ENCODE data around the gene RLBP1.

RLBP1 gene

DNA sequence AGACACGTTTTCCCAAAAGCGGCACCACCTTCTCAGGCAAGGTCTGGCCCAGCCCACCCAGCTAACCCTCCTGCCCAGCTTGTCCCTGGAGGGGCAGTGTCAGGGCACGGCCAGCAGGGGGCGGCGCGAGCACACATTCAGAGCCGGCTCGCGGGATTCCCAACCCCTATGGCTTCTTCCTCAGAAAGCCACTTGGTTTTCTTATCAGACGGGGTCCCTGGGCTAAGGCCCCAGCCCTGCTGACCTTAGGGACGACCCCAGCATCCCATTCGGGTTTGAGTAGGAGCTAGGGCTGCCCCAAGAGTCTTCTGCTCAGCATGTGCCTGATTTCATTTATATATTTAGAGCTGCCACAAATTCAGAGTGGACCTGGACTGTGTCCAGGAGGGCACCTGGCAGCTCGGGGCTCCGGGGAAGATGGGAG is 14.5 kb downstream of the RLBP1 start:
- peak; percentile 70 for DNase-seq (ENCODE audit: low spot score)

DNA sequence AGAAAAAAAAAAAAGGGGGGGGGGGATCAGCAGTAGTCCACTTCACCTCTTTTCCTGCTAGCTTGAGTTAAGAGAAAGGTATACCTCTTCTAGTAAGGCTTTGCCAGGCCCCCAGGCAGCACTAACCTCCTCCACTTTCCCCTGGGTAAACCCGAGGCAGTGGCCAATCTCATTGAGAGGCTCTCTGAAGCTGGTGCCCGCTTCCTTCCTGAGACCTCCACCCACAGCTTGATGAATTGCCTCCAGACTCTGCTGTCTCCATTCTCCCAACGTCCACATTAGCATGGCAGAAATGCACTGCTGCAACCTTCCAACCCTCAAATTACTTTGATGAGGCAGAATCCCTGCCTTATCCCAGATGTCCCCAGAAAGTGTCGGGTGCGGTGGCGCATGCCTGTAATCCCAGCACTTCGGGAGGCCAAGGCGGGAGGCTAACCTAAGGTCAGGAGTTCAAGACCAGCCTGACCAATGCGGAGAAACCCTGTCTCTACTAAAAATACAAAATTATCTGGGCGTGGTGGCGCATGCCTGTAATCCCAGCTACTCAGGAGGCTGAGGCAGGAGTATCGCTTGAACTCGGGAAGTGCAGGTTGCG is 15.3 kb downstream of the RLBP1 start:
- DNase-seq (ENCODE audit: low spot score): no peak

DNA sequence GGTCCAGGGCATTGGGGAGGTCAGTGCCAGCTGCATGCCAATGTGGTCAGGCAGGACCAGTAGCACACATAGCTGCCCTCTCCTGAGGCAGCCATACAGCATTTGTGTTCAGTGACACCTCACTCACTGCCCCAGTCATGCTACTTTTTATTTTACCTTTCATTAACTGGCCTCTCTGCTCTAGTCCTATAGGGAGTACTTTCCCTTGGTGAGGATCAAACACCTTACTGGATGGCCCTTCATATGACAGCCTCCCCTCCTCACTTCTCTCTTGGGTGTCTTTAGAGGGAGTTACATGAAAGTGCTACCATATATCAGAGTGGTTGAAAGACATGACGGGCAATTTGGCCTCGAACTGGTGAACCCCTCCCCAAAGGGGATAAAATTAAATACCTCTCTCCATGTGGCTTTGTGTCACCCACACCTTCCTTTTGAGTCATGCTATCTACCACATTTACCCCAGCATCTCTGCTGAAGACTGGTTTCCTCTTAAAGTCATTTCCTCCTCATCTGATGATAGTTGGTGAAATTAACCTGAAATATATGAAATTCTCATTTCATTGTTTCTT is 17.6 kb downstream of the RLBP1 start:
- peak; percentile 39 for DNase-seq (ENCODE audit: low spot score)

DNA sequence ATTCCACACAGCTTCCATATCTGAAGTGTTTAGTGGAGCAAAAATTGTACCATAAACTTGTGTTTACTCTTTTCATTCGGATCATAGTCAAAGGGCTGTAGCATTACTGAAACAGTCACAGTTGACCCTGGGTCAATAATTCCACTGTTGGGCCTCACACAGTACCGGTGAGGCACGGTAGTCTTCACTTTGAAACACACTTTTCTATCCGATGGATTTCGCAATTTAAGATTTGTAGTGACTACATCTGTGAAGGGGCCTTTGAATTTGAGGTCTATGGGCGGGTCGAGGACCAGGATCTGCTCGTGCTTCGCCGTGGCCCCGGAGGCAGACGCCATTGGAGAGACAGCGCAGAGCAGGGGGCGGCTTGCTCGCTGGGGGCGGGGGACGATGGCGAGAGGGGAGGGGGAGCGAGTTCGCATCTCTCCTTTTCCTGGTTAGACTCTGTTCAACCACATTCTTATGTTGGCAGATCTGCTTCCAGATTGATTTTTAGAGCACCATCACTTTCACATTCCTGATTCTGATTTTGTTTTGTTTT is 19.8 kb downstream of the RLBP1 start:
- no peak for DNase-seq (ENCODE audit: low spot score)

DNA sequence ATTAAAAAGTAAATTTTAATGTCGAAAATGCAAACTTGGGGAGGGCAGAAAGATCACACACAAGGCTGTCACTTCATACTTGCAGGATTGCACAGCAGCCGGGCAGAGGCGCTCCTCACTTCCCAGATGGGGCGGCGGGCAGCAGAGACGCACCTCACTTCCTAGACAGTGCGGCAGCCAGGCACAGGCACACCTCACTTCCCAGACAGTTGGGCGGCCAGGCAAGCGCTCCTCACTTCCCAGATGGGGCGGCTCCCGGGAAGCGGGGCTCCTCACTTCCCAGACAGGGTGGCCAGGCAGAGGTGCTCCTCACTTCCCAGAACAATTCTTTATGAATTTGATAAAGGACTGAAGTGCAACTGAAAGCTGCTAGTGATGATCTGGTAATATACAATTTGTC is 21.2 kb downstream of the RLBP1 start:
- no peak for DNase-seq (ENCODE audit: low spot score)

DNA sequence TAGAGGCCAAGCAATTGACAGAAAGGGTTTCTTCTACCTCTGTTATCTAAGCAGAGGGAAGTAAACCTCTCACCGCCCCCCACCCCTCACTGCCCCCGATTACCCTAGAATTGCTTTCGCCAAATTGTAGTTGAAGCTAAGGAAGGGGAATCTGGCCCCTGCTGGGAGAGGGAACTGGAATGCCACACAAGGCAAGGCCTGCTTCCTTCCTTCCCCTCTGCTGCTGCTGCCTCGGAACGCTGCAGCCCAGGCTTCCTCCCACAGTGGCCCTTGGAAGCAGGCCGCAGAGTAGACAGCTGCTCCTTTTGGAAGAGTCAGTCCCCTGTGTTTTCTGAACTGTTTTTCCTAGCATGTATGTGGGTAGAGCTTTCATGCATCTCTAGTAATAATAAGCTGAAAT is 21.6 kb downstream of the RLBP1 start:
- DNase-seq (ENCODE audit: low spot score): no peak

DNA sequence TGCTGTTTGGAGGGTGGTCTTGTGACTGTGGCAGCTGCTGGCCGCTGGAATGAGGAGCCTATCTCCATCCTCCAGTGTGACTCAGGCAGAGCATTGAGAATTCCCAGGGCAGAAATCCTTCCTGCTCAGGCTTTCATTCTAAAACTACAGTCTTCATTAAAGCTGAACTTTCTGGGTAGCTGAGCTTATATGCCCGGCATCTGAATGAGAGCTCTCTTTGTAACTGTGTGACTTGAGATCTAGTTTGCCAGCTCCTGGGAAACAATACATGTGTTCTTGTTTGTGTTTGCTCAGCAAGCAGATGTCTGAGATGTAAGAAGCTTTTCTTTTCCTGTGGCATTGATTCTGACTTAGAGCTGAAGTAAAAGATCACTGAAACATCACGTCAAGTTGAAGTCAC is 22.4 kb downstream of the RLBP1 start:
- no peak for DNase-seq (ENCODE audit: low spot score)

DNA sequence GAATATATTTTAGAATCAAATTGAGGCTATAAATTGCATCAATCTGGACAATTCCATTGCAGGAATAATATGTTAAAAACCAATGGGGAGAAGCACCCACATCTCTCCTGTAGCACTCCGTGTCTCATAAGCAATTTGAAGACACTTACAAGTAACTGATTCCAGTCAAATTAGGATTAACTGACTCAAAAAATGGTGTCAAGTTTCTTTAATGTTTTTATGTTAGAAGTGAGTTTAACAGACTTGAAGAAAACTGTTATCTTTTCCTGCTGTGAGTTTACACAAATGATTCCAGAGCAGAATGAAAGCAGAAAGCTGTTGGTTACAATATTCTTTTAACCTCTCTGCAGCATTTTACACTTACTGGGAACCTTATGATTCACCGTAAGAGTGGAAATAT is 23.2 kb downstream of the RLBP1 start:
- no peak for DNase-seq (ENCODE audit: low spot score)

DNA sequence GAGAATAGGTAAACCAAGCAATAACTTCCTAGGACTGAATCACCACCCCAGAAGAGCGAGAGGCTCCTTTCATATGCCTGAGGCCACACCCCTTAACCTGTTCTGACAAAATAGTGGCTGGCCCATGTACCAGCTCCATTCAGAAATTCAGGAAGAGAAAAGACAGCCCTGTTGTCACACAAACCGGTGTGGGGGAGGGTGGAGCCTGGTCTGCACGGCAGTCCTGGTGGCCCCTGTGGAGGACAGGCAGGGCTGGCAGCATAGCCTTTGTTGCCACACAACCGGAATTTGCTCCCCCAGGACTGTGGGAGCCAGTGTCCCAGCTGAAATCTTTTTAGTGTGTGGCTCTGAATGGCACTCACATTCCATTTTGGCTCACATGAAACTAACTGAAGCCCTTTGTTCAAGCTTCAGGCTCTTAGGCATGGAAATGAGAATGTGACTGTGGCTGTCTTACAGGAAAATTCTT is 23.8 kb downstream of the RLBP1 start:
- no peak for DNase-seq (ENCODE audit: low spot score)

DNA sequence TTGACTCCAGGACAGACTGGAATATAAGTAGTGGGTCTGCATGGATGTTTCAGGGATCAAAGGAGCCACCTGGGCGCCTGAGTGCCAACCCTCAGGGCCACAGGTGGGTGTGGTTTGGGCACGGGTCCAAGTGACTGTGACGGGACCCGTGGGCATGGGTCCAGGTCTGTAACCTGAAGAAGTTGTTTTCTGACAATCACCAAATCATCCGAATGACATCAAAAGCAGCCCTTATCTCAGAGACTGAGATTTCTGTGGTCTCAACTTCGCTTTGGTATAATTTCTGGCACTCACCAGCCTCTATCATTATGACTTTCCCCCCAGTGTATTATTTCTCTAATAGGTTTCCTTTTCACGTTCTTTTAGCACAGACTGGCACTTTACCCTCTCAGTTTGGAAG is 24.4 kb downstream of the RLBP1 start:
- DNase-seq (ENCODE audit: low spot score): no peak

DNA sequence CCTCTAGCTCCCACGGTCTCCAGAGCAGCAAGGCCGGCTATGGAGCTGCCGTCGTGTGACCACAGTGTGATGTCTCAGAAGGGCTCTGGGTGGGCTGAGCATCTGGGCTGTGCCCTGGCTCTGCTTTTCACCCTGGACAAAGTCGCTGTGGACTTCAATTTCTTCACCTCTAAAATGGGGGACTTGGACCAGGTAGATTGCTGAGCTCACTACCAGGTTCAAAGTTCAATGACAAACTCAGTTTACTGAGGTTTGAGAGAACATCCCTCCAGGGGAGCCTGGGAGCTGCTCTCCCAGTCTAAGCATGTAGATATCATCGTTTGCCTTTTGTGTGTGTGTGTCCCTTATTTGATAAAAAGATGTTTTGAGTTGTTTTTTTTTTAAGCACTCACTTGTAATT is 25.1 kb downstream of the RLBP1 start:
- no peak for DNase-seq (ENCODE audit: low spot score)

DNA sequence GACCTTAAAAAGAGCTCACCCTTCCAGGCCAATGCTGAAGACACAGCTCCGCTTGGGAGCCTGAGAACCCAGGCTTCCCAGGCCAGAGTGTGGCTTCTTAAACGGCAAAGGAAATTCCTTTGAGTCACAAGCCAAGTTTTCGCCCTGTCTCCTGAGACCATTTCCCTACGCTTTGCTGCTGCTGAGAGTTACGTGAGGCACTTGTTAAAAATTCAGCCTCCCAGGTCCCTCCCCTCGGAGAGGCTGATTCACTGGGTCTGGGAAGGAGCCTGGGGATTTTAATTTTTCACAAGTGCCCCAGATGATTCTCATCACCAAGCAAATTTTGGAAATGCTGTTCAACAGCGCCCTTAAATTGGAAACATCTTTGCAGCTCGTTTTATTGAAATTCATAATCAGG is 25.5 kb downstream of the RLBP1 start:
- no peak for DNase-seq (ENCODE audit: low spot score)

DNA sequence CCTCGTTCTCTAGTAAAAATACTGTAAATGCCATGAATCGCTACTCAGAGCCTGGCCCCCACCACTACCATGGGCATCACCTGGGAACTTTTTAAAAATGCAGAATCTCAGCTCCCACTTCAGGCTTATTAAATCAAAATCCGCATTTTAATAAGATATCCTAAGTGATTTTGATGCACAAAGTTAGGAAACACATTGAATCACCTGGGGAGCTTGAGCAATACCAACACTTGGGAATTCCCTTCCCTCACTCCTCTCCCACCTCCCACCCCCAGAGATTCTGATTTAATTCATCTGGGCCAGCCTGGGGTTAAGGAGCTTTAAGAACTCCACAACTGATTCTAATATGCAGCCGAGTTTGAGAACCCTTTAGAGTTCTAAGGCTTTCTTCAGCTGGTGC is 26.8 kb downstream of the RLBP1 start:
- DNase-seq (ENCODE audit: low spot score): no peak

DNA sequence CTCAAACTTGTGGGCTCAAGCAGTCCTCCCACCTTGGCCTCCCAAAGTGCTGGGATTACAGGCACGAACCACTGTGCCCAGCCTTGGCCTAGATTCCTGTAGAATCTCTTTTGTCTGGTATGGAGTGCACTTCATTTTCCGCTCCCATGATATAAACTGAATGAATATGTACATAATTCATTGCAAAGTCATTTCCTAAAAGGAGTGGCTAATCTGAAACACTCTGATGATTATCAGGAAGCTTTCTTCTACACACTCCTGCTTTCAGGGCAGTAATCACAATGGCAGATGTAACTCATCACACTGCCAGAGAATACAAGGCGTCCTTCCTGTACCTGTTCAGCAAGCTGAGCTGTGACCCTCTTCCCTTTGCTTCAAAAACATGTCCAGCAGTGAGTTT is 28.6 kb downstream of the RLBP1 start:
- no peak for DNase-seq (ENCODE audit: low spot score)

DNA sequence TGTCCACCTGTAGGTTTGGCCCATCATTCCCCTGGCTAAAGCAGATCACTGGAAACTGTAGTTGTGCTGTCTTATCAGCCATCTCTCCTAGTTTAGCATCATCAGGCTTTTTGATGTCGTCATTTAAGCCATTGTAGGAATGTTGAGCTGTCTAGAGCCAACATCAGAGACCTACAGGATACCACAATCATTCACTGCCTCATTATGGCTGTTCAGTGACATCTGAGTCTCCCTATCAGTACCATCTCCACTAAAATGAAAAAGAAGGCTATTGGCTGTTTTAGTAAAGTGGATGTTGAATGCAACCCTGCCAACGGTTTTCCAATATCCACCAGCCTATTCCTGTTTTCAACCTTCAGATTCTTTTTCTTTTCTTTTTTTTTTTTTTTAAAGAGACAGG is 29.2 kb downstream of the RLBP1 start:
- DNase-seq (ENCODE audit: low spot score): no peak

DNA sequence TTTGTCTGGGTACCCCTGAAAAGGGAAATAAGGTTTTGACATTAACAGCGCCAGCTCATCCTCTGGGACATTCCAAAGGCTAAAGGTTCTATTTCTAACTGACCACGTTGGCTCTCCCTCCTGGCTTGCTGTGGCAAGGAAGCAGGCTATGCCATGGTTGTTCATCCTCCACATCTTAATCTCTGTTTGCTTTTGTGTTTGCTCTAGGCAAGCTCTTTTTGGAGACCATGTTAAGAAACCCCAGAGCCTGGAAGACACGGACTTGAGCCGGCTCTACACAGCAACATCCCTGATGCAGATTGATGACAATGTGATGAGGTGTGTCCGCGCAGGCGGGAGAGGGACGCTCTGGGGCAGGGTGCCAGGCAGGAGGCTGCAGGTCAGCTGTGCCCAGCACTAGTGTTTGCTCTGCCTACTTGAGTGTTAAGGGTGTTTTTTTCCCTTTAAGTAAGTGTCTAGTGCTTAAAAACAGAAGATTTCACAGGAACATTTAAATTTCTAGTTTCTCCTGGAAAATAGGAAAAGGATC is 33.3 kb downstream of the RLBP1 start:
- DNase-seq (ENCODE audit: low spot score): no peak

DNA sequence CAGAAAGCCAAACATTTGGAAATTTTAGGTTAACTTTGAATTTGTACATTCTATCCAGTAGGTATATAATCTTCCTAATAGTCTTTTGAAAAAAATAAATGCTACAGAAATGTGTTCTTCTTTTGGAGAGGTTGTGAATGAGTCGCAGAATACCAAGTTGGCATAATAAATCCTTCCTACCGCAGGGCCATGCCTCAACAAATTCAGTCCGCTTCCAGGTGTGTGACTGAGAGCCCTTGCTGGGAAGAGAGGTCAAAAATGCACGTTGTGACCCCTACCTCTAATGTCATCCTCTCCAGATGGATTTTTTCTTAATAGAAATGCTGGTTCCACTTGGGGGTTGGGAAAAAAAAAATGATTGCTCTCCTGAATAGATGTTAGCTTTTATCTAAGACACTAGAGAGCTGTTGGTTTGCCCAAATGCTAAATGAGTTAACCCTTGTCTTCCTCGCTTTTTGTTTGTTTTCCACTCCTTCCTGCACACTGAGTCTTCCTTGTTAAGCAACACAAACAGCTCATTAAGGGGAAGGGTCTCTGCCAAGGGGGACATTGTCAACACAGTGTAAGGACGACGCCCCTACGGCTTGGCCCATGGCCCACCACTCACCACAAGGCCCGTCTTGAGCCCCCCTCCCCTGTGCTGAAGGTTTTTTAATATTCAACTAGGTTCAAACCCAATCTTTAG is 33.9 kb downstream of the RLBP1 start:
- DNase-seq (ENCODE audit: low spot score): no peak

DNA sequence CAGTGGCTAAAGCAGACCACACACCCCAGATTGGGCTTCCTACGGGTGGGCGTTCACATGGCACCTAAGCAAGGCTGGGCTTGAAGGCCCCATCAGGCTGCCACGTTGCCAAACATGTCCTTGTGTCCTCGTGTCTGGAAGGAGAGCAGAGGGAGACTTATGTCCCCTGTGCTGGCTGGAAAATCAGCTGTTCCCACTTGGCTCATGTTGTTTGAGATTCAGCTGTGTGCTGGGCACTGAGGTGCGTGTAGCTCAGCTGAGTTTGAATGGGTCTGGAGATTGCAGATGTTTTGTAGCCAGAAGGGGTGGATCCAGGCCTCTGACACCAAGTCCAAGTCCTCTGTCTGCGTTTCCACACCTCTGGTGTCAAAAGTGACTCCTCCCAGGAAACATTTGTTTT is 34.6 kb downstream of the RLBP1 start:
- DNase-seq (ENCODE audit: low spot score): no peak

DNA sequence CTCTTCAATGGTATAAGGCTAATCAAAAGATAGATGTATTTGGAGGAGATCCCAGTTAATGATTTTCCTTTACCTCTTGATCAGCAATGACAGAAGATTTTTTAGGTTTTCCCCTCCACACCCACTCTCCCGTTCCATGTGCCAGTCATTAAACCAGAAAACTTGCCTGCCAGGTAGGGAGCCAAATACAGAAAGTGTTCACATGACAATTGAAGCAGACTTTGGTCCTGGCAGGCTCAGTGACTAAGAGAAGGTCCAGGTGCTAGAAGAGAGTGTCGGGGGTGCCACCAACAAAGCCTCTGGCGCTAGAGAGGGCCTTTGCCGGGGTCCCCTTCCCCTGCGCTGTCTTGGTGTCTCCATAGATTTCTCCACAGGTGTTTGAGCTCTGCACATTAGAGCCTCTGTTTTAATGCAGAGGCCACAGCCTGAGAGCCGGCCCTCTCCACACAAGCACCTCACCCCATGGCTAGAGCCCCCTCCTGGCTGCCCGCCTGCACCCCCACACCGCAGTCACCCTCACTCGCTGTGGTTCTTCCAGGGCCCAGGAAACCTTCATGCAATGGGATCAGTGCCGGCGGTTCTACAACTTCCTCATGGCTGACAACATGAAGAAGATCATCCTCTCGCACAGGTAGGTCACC is 36.4 kb downstream of the RLBP1 start:
- no peak for DNase-seq (ENCODE audit: low spot score)

DNA sequence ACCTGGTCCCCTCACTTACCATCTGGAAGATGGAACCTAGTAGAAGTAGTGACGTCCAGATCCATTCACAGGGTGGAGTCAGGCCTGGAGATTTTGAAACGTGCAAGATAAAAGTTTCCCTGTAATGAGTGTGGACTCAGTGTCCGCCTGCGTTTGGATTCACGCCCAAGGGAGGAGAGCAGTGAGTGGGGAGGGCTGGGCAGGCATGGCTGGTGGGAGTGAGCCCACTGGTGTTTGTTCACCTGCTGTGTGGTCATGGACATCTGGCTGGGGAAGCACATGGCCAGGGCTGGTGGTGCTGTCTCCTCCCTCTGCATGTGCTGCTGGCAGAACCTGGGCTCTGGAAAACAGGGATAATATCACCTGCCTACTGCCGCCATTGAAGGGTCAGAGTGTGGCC is 37.0 kb downstream of the RLBP1 start:
- no peak for DNase-seq (ENCODE audit: low spot score)

DNA sequence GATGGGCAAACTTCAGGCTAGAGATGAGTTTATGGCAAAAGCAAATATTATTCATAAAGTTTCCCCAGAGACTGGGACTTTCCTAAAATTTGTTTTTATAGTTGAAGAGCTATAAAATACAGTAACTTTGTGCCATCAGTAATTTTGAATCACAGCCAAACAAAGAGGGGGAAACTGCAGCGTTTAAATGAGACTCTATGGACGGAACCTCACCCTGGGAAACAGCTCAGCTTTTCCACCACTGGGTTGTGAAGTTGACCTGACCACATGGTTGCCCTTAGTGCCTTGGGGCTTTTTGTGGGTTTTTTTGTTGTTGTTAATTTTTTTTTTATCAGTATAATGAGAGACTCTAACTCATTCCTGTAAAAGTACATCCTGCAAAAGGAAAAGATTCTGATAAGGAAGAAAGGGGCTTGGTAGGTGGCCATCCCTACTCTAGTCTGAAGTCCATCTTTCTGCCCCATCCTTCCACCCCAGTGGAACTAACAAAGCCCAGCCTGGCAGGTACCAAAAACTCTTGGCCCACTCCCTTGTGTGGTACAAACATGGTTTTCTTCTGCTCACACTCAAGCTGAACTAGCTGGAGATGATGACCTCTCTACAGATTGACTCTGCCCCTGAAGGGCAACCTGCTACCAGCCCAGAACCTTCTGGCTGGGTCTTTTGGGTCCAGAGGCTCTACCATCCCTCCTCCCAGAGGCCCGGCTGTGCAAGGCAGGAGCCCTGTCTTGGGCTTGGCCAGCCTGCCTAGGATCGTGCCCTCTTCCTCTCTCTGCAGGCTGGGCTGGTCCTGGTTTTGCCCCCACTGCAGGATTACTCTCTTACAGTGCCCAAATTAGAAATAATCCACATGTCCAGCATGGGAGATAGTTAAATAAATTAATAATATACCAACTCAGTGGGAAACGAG is 41.2 kb downstream of the RLBP1 start:
- no peak for DNase-seq (ENCODE audit: low spot score)

Measured in CD4-positive, alpha-beta T cell treated with Interleukin-2 at 100 ng/mL for 4 hours (primary cell).